Sigmoid colon (tissue), 4 donors: ENCODE results near the gene RBBP5.

Experiments
- CTCF ChIP-seq, 4 experiments: fragments of 450-650 bp in 3 of 4; fragments of 200-600 bp in 1 of 4; IDR thresholded peaks; one replicate each; pipeline ENCODE4 v1.5.1; 2016 to 2019; ENCODE audit warnings: antibody characterized with exemption in 4 of 4, mild to moderate bottlenecking in 3 of 4, moderate library complexity in 2 of 4
- POLR2AphosphoS5 ChIP-seq, 4 donors: sonication (generic); formaldehyde crosslinking; IDR thresholded peaks; one replicate each; pipeline ENCODE4 v1.6.1; 2017; ENCODE audit warnings: antibody characterized with exemption in 4 of 4

GRCh38 chr1:205049479-205049878, 72.3 kb downstream of the RBBP5 start:
- TF ChIP-seq POLR2AphosphoS5 (IDR thresholded peaks at IDR 0.05) (no peak), CTCF (IDR thresholded peaks at IDR 0.05) (no peak)
